ENCODE results near the gene PTPN3.

PTPN3 gene

DNA sequence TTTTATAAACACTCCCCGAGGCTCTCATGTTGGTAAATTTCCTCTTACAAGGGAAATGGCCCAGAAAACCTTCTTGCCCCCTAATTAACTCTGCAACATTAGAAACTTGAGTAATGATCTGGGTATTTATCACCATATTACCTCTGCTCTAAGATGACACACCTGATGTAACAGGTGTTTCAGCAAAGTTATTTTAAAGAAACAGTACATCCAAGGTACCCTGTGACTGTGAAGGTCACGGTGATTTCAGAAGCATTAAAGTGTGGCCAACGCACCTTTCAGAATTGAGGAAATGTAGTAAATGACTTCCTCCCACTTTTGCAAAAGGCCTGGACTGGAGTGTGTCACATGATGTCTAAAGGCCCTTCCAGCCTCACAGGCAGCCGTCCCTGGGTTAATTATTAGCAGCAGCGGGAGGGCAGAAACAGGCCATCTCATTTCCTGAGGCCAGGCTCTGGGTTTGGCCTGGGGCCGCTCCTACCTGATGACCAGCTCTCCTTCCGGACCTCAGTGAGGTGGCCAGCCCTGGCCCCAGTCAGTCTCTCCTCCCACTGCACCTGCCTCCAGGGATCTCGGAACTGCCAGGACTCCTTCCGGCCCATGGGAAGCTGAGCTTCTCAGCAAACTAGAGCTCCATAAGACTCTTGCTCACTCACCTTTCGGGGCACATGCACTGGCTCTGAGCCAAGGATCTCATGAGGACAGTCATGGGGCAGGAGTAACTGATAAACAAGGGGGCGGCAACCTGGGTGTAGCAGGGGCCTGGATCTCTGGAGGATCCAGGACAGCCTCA lies 20.7 kb downstream of the PTPN3 start:
- no peak for DNase-seq (ENCODE audit: low read depth)

DNA sequence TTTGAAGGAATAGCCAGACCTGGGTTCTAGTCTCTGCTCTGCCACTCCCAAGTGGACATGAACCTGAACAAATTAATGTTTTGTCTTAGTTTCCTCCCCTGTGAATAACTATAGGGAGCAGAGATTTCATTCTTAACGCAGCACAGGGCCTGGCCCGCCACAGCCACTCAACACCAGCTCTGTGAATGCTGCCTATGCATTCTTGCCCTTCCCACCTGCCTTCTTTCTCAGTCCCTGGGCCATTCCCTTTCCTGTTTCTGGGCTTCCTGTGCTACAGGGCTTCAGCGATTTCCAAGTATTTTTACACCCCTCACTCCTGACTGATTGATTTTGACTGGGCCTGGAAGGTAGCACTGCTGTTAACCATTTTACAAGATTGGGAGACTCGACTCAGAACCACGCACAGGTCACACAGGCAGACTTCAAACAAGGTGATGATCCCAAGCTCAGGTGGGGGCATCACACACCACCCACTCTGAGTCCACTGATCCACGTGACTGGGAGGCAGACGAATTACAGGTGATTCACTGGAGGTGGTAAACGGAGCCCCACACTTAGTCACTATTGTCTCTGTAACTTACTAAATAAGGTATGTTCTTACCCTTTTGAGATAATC lies 21.4 kb downstream of the PTPN3 start:
- no peak for DNase-seq (ENCODE audit: low read depth)

DNA sequence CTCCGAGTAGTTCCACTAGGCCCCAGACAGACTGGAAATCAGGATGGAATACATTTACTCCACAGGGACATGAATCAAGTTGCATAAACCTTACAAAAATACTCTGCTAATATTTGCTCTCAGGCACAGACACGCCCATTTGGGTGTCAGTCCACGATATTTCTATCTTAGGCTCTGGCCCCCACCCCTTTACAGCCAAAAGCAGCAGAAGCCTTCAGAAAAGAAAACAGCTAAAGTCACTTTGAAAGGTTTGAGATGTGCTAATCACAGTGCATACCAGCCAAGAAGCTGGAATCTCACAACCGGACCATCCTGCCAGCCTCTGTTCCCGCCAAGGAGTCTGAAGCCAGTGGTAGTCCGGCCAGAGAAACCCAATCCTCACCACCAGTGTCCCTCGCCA lies 22.6 kb downstream of the PTPN3 start:
- no peak for DNase-seq (ENCODE audit: low read depth)

DNA sequence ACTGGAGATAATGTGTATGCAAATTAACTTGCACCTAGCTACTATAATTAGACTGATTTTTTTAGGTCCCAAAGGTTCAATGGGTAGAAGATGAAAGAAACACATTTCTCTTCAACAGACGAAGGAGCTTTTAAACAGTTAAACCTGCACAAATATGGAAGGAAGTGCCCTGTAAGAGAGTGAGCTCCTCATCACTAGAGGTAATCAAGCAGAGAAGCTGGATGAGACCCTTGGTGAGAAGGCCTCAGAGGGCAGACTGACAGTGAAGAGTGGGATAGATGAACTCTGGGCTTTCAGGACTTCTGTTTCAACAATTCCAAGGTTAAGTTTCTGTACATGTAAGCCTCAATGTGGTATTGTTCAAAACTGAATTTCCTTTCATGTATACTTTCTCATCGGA lies 23.2 kb downstream of the PTPN3 start:
- no peak for DNase-seq (ENCODE audit: low read depth)

DNA sequence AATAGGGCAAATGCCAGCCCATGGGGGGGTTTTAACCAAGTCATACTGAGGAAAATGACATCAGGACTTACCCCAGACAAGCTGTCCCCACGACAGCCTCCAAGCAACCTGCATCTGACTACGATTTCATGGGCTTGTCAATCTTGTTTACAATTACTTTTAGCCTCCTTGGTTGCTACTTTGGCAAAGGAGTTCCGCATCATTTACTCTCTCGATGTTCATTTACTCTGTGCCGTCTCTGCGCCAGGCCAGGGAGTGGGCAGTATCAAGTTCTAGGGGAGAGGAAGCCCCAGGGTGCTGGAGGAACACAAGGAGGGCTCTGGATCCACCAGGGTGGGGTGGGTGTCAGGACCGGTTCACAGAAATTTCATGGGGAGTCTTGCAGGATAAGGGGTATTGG lies 23.9 kb downstream of the PTPN3 start:
- no peak for DNase-seq (ENCODE audit: low read depth)

DNA sequence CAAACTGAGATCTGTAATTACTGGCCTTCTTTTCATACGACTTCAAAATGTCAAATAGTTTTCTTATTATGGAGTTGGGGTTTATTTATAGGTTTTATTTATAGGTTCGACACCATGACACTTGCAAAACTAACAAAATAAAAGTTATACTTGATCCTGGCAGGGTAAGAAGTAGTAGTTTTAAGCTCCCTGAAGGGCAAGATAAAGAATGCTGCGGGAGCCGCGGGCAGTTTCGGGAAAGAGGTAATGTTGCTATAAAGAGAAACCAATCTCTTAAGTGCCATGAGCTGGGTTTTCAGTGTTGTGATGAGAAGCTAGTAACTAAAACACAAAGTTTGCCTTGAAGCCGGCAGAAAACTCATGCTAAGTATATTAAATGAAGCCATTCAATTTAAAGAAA lies 24.8 kb downstream of the PTPN3 start:
- no peak for DNase-seq (ENCODE audit: low read depth)

DNA sequence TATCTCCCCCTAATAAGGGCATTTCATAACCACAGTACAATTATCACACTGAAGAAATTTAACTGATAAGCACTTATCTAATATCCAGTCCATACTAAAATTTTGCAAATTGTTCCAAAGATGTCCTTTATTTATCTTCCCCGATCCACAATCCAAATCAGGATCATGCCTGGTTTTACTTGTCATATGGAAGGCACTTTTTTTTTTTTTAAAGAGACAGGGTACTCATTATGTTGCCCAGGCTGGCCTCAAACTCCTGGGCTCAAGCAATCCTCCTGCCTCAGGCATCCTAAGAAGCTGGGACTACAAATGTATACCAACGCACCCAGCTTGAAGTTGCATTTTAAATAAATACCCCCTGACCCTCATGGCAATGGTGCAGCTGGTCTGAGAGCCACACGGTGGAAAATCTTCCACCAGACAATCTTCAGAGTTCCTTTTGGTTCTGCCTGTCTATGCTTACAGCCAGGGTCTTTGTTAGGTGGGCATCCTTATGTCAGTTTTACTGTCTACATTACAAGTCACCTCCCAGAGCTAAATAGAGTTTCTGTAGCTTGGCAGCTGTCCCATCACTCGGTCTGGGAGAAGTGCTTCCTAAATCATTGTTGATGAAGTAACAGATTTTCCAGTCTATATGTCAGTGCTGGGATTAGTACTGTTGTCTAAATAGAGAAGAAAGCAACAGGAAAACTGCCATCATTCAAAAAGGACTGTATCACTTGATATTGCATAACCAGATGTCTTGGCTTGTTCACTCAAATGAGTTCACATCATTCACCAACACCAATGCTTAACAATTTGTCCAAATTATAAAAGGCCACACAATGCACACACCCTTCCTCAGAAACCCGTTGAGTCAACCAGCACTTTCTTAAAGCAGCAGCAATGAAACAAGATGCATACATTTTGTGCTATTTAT lies 26.4 kb downstream of the PTPN3 start:
- no peak for DNase-seq (ENCODE audit: low read depth)

DNA sequence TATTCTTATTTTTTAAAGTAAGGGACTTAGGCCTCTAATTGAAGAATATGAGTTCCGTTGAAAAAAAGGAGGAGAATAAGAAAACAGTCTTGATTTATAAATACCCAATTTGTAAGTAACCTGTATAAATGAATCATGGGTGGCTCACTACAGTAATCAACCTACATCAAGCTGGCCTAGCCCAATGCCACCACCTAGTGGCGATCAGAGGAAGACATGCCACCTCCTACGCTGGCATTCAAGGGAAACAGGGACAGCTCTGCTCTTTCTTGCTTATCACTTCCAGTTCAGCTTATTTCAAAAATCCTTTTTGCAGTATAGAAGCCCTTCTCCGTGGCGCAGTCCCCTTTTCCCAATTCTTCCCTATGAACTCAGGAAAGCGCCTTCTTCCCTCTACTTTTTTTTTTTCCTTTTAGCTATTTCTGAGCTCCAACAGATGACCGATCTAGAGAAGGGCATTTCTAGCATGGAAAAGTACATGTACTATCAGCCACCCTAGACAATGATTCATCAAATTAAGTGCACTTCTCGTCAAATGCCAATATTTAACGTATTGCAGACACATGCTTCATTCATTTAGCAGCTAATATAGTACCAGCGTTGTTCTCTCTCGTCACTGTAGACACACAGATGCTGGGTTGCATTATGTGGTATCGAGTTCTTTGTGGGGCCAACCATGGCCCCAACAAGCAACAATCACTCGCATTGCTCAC lies 28.3 kb downstream of the PTPN3 start:
- peak; percentile 34 for DNase-seq (ENCODE audit: low read depth)

DNA sequence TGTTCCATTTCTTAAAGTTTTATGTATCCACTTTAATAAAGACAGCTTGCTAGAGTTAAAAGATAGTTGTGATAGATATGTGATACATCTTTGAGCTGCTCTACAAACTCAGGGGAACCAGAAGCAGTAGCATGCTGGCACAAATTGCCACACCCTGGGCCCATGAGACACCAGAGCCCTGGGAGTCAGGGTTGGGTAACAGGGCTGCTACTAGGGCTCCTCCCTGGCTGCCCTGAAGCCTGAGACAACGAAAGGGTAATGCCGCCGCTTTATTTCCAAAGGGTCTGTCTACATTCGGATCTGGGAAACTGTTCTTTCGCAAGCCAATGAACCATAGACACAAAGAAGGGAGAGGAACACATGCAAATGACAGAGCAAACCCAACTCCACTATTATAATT lies 29.2 kb downstream of the PTPN3 start:
- DNase-seq (ENCODE audit: low read depth): no peak

DNA sequence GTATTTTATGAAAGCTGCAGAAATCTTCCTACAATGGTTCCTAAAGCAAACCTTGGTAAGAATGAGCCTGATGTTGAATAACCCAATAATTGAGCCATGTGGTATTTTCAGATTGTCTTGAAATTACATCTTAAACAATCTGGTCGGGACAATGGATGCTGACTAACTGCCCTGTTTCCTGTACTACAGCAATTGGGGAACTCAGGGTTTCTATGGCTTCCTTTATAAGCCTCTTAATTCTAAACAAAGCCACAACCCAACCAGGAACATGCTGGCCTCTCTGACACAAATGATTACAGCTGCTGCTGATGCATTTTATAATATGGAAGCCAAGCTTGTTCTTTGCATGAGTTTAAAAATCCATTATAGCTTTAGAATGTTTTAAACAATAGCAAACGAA lies 30.2 kb downstream of the PTPN3 start:
- DNase-seq (ENCODE audit: low read depth): no peak

DNA sequence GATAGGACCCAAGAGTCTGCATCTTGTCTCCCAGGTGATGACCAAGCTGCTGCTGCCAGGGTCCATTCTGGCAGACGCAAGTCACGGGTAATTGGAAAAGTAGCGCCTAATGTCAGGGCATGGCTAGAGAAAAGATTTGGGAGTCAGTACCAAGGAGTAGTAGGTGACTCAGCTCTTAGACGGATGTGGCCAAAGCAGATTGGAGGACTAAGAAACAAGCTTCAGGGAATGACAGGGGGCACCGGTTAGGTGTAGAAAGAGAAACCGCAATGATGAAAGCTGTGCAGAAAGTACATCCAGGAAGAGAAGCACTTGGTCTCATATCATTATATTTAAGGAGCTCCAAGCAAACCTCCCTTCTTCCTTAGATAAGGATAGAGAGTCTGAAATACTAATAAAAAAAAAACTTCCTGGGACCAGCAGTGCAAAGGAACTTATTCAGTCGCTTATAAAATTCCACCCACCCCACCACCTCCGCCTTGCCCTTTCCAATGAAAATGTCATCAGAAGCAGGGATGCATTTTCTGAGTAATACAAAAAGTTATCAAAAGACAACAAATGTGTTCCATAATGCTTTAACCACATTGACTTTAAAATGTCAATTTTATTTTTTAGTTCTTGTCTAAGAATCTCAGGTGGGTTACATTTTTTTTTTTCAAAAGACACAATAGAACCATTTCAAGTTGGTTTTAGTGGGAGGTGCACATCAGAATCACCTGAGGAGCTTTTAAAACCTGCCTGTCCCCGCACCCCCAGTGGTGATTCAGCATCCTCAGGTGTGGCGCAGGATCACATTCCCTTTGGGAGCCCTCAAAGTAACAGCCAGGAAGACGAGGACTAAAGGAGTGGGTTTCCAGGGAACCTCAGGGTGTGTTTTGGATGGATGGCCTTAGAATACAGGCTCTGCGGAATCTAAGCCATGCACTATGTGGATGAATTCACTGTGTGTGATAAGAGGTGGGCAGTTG lies 31.2 kb downstream of the PTPN3 start:
- no peak for DNase-seq (ENCODE audit: low read depth)

DNA sequence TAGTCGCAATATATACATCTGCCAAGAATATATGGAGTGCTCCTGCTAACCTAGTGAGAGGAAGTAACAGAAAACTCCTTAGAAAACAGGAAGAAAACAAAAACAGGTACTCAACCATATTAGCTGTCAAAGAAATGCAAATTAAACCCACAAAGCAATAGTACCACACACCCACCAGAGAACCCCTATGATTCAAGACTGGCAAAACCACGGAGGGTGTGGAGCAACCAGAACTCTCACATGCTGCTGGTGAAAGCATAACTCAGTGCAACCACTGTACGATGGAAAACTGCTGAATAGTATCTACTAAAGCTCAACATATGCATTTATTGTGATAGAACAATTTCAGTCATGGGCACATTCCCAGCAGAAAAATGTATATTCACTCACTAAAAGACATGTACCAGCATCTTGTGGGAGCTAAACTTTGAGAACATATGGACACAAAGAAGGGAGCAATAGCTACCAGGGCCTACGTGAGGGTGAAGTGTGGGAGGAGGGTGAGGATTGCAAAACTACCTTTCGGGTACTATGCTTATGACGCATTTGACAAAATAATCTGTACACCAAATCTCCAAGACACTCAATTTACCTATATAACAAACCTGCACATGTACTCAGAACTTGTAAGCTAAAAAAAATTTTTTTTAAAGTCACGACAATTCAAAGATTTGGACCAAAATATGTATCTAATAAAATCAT lies 34.0 kb downstream of the PTPN3 start:
- DNase-seq (ENCODE audit: low read depth): no peak

DNA sequence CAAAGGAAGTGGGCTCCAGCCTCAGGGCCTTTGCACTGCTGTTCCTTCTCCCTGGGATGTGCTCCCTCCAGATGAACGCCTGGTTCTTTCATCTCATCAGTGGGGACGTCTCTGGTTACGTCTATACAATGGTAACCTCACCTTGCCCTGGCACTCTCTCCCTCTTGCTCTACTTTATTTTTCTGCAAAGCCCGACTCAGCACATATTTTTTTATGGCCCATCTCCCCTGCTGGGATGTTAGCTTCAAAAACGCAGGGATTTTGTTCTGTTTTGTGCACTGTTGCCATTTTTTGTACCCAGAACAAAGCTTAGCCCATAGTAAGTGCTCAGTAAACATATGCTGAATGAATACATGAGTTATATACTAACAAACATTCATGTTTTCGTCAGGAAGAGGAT lies 37.5 kb downstream of the PTPN3 start:
- no peak for DNase-seq (ENCODE audit: low read depth)

DNA sequence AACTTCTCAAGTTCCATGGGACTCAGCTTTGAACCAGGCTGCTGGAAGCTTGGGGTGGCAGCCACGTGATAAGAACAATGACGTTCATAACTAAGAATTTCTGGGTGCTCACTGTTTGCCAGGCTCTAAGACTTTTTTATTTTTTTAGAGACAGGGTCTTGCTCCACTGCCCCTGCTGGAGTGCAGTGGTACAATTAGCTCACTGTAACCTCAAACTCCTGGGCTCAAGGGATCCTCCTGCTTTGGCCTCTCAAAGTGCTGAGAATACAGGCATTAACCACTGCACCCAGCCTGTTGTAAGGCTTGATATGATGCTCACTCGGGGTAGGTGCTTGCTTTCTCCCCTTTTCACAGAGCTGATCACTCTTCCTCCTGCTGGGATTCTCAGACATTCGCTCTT lies 38.7 kb downstream of the PTPN3 start:
- no peak for DNase-seq (ENCODE audit: low read depth)

DNA sequence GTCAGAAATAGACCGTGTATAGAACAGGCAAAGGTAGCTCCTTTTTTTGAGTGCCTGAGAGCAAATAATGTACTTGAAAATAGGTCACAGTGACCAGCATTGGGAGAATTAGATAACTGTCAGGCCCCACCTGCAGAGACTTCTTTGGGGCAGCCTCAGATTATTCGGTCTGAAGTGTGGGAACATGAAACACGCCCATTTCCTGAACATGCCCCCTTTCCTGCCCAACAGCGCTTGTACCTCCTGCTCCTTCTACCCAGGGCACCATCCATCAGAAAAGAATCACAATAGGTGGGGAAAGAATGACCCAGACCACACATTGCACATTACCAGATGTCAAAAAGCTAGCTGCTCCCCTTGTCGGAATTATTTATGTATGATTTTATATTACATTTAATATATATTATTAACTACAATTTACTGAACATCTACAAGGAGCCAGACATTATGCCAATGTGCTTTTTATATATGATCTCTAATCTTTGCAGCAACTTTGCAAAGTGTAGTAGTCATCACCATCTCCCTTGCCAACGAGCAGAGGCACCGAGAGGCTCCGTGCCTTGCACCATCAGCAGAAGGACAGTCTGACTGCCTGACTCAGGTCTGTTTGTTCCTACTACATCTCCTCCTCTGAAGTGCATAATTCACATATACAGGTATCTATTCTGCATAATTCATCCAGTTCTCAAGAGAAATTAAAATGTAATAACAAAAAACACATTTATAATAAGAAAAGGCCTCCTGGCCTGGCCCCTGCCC lies 39.5 kb downstream of the PTPN3 start:
- no peak for DNase-seq (ENCODE audit: low read depth)

DNA sequence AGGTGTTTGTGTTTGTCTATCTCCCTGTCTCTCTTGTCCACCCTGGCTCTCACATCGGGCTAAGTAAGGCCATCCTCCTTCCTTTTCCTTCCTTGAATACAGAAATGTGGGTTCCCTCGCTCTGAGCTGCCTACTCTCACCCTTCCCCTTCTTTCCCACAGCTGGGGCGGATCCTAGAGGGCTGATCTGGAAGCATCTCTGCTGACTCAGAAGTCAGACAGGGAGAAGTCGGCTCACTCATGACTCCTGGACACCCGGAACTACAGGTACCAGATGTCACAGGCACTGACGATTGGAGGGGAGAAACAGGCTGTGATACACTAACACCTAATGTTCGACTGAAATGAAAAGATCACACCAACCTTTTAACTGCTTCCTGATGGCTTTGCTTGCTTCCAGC lies 41.3 kb downstream of the PTPN3 start:
- no peak for DNase-seq (ENCODE audit: low read depth)

DNA sequence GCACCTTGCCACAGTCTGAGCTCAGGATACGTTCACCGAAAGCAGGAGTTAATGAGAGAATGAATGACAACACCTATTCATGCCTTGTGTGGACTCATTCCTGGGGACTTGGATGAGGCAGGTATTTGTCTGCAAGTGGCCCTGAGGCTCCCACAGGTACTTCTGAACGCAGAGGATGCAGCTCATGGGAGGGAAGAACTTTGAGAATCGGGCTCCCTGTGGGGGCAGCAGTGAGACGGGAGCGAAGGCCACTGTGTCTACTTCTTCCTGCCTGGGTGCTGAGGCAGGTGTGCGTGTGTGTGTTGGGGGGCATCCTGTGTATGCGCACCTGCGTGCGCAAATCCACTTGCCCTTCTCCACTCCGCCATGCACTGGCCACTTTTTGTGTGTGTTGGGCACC lies 42.2 kb downstream of the PTPN3 start:
- no peak for DNase-seq (ENCODE audit: low read depth)

DNA sequence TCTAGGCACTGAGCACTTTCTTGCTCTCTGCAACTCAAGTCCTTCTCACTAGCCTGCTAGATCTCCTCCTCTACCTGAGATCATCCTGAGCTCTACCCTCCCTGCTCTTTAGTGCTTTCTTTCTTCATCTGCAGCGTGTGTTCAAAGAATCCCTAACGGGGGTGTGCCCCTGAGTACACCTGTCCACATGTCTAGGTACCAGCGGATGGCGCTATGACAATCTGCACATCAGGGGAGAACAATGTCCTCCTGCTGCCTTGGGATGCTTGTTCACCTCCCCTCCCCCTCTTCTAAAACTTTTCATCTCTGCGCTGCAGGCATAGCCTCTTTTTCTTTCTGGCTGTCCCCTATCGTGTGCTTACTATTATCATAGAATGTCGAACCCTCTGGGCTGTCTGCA lies 42.7 kb downstream of the PTPN3 start:
- no peak for DNase-seq (ENCODE audit: low read depth)

DNA sequence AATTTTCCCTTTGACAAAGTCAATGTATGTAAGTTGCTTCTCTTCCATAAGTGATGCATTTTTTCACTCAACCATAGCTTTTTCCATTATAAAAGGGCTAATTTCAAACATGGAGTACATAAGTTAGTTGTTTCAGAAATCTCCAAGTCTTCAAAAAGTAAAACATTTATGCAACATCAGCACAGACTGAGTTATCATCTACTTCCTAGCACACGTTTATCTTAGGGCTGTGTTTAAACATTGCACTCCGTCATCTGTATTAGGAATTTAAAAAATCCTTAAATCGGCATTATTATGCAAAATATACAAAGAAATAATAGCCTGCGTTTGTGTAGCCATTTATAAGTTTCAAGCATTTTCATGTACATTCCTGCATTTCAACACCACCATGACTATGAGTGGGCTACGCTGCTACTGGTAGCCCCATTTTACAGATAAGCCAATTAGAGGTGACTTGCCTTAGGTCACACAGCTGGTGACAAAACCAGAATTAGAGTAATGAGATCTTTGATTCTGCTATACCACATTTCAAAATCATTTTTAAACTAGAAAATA lies 43.4 kb downstream of the PTPN3 start:
- DNase-seq (ENCODE audit: low read depth): no peak

Data from activated gamma-delta T cell treated with anti-CD3 and anti-CD28 coated beads, Interleukin-2, amount 50 U/mL, for 16 hours (primary cell).